ACHN (cell line): ENCODE measurements around the gene NOTCH2.

Experiments
- DNase-seq: peaks from one replicate; pipeline ENCODE4 v3.0.0-alpha.2; 2015
- in situ Hi-C: cut with HindIII; loops from 2 replicates; pipeline ENCODE4 v1.10.0; 2017; ENCODE audit warnings: low sequenced_read_pairs, low pct_ligation_motif_present, low pct_unique_long_range_greater_than_20kb

NOTCH2 gene

DNA sequence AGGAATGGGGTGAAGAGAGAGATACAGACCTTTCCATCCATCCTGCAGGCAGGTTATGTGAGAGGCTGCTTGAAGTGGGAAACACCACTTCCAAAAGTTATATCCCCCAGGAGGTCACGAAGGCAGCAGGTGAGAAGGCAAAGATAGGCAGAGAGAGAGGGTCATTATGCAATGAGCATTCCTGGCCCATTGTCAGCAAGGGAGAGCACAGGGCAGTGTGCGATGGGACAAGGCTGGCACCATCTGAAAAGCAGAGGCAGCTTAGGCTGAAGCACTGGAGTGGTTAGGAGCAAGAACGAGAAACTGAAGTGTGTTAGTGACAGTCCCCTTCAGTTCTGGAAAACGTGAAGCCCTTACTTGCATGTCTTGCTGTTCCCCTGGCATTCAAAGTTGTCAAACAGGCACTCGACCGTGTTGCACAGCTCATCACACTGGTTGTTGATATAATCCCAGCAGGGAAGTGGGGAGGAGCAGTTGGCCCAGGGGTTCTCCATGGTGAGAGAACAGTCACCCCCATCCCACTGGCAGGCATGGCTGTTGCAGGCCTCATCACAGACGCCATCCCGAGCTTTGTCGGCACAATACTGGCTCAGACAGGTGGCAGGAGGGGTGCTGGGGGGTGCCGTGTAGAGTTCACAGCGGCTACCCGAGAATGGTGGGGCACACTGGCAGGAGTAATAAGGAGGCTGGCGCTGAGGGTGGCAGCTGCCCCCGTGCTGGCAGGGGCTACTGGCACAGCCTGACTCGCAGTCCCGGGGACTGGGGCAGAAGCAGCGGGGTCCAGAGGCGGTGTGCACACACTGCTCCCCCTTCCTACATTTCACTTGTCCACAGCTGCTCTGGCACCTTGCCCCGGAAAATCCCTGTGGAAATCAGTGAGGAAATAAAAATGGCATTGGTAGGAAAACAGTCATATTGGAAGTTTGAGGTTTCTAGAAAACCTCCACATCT is 144.2 kb downstream of the NOTCH2 start:
- in situ Hi-C loops, result no loop called here
- no peak for DNase-seq

DNA sequence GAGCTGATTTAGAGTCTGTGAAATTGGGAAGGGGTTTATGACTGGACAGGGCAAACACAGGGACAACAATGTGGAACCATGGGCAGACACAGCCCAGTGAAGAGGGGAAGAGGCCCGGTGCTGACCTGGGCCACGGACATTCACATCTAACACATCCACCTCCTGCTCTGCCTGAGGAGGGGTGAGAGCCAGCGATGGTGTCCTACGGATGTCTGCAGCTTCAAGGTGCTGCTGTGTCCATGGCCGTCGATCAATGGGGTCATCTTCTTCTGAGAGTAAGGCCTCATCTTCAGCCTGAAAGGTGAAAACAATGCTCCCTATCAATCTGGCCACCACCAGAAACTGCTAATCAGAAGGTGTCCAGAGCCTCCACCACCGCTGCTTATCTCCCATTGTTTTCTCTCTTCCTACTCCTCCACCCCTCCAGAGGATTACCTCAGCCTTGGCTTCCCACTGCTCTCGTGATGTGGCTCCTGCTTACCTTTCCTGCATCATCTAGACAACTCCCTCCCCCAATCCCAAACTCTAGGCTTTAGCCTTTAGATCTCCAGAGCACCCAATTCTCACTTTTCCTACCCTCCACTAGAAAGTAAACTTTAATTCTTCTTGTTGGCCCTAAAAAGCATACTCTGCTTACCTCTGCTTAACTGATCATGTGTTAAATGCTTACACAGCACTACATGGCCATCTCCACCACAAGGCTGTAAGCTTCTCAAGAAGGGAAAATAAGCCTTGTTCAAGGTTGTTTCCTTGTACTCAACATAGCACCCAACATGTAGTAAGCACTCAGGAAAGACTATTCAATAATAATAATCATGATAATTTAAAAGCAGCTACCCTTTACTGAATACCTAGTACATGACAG is 149.1 kb downstream of the NOTCH2 start:
- no peak for DNase-seq
- in situ Hi-C loops, result no loop called here

- in situ Hi-C loops, result no loop called here
Measured at GRCh38 chr1:119919241-119919640, 150.2 kb downstream of the NOTCH2 start.

DNA sequence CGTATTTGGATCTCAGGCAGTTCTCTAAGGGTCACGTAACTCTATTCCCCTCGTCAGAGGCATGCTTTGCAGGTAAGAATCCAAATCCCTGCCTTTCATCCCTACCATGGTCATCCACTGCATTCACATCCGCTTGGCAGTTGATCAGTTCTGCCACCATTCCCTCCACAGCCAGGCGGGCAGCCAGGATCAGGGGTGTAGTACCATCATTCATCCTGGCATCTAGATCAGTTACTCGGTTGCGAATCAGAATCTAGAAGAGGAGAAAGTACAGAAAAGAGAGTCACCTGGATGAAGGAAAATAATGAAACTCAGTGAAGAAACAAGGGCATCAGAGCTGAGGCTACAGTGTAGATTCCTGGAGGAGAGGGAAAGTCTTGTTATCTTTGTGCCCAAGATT is 151.2 kb downstream of the NOTCH2 start:
- in situ Hi-C loops, result no loop called here
- DNase-seq, result no peak

More at GRCh38 chr1:119919241-119919640, 150.2 kb downstream of the NOTCH2 start:
- DNase-seq, result no peak

- DNase-seq, result no peak
- in situ Hi-C loops, result no loop called here
Measured at GRCh38 chr1:119917304-119918055, 152.0 kb downstream of the NOTCH2 start.

- in situ Hi-C loops, result no loop called here
- DNase-seq, result no peak
Measured at GRCh38 chr1:119915517-119915916, 153.9 kb downstream of the NOTCH2 start.

- in situ Hi-C loops, result no loop called here
- DNase-seq, result no peak
Measured at GRCh38 chr1:119914071-119914470, 155.4 kb downstream of the NOTCH2 start.

DNA sequence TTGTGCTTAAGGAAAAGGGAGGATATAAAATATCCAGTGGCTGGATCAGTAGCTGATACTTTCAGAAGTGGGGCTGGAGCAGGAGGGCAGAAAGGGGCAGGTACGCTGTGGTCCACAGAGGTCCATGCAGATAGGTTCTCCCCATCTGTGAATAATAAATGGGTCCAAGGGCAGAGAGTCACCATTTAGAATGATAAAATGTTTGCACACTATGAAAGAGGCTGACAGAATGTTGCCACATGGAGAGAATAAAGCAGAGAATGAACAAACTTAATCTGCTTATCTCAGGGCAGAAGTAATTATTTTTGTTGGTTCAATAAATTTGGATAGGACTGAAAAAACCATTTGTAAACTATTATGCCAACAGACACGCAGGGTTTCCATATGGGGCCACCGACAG is 156.5 kb downstream of the NOTCH2 start:
- DNase-seq, result no peak
- in situ Hi-C loops, result no loop called here

DNA sequence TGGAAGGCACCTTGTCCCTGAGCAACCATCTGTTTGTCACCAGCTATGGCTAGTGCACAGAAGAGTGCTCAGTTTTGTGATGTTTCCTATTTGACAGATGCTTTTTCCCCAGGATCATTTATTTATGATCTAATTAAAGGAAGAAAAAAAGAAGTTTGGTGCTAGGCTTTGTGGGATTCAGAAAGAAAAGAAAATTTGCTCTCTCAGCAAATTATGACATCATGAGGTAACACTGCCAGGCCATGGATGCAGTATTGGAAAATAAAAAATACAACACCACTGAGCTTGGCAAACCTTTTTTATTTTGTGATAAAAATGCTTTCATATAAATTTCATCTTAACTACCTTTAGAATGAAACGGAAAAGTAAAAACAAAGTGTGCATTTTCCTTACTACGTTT is 157.7 kb downstream of the NOTCH2 start:
- DNase-seq, result no peak
- in situ Hi-C loops, result no loop called here

DNA sequence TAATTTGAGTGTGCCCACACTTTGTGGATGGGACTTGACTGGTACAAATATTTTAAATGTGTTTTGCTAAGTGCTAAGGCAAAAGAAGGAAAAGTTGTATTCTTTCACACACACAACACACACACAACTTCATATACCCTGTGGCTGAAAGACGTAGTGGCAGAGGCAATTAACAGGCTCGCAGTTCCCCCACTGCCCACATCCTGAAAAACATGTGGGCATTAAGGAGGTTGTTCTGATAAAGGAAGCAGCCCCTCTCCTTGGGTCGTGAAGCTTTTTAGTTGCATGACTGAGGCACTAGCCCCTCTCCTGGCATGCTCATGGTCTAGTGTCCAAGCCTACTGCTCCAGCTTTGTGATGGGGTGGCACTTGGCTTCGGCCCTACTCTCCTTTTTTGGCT is 158.8 kb downstream of the NOTCH2 start:
- in situ Hi-C loops, result no loop called here
- no peak for DNase-seq

GRCh38 chr1:119909890-119910596 is 159.4 kb downstream of the NOTCH2 start:
- no peak for DNase-seq
- in situ Hi-C loops, result no loop called here

- in situ Hi-C loops, result no loop called here
- DNase-seq, result no peak
Measured at GRCh38 chr1:119908661-119909060, 160.8 kb downstream of the NOTCH2 start.

DNA sequence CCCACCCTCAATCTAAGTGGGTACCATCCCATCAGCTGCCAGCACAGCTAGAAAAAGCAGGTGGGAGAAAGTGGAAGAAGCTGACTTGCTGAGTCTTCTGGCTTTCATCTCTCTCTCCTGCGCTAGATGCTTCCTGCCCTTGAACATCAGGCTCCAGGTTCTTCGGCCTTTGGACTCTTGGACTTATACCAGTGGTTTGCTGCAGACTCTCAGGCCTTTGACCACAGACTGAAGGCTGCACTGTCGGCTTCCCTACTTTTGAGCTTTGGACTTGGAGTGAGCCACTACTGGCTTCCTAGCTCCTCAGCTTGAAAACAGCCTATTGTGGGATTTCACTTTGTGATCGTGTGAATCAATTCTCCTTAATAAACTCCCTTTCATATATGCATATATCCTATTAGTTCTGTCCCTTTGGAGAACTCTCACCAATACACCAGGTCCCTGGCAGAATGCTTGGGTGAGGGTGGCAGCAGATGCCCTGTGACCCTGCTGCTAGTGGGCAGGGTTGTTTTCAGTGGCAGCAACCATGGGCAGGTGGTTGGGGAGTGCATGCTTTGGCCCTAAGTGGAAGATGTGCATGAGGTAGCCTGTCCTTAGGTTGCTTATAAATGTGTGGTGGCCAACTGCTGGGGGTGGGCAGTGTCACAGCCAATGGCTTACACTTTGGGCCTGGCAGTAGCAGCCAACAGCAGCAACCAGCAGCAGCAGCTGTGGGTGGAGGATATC is 162.4 kb downstream of the NOTCH2 start:
- in situ Hi-C loops, result no loop called here
- DNase-seq, result no peak

DNA sequence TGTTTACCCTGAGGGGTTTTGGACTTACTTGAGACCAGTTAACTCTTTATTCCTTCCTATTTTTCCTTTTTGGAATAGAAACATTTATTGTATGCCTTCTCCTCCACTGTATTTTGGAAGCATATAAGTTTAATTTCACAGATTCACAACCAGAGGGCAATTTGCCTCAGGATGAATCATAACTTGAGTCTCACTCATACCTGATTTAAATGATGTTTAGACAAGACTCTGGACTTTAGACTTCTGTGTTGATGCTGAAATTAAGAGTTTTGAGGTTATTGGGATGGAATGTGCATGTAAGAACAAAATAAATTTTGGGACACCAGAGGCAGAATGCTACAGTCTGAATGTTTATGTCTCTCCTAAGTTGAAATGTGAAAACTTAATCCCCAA is 166.0 kb downstream of the NOTCH2 start:
- in situ Hi-C loops, result no loop called here
- no peak for DNase-seq

GRCh38 chr1:119902775-119903442 is 166.6 kb downstream of the NOTCH2 start:
- in situ Hi-C loops, result no loop called here

DNA sequence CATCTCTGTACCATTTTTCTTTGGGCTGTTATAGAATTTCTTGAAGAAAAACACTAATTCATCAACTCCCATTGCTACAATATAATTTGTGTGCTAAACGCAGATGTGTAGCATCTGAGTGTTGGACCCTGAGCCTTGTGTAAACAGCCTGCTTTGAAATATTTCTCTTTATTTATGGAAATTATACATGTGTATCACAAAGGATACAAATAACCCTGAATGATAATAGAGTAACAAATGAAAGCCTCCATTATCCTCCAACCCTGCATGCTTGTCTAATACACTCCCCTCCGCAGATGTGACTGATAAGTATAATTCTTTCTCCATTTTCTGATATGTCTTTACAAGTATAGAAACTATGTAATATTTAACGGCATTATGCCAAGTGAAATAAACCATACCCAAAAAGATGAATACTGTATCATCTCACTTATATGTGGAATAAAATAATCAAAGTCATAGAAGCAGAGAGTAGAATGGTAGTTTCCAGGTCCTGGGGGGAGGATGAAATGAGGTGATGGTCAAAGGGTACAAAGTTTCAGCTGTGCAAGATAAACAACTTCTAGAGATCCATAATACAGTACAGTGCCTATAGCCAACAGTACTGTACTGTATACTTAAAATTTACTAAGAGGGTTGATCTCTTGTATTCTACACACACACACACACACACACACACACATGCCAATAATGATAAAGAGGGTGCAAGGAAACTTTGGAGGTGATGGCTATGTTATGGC is 170.3 kb downstream of the NOTCH2 start:
- DNase-seq, result no peak
- in situ Hi-C loops, result no loop called here

More at GRCh38 chr1:119902775-119903442, 166.6 kb downstream of the NOTCH2 start:
- DNase-seq, result no peak
